Measurements from ENCODE around the gene RASA4B.
"Not testable (repeated sequence)": the region's sequence is repeated elsewhere in the genome, so short reads cannot be mapped to it uniquely, and the experiment has no call there.

RASA4B gene

GRCh38 chr7:102510575-102510974 lies 7.0 kb downstream of the RASA4B start:
- DNase-seq: not testable (repeated sequence)

GRCh38 chr7:102507410-102508088 lies 10.0 kb downstream of the RASA4B start:
- DNase-seq: not testable (repeated sequence)

GRCh38 chr7:102505298-102506185 lies 12.0 kb downstream of the RASA4B start:
- DNase-seq: not testable (repeated sequence)

- DNase-seq: not testable (repeated sequence)
These were observed 14.4 kb downstream of the RASA4B start for GRCh38 chr7:102503141-102503540.

- DNase-seq: not testable (repeated sequence)
These were observed 19.3 kb downstream of the RASA4B start for GRCh38 chr7:102498321-102498720.

- DNase-seq: not testable (repeated sequence)
These were observed 20.3 kb downstream of the RASA4B start for GRCh38 chr7:102497308-102497707.

- DNase-seq: not testable (repeated sequence)
These were observed 20.7 kb downstream of the RASA4B start for GRCh38 chr7:102496861-102497260.

GRCh38 chr7:102494473-102495149 lies 23.0 kb downstream of the RASA4B start:
- DNase-seq: not testable (repeated sequence)

- peak in 1 of 2 donors; percentile 35 for DNase-seq
These were observed 23.6 kb downstream of the RASA4B start for GRCh38 chr7:102494026-102494425.

GRCh38 chr7:102493220-102493935 lies 24.2 kb downstream of the RASA4B start:
- DNase-seq: peak in 1 of 2 donors; percentile 45

GRCh38 chr7:102490529-102491075 lies 27.0 kb downstream of the RASA4B start:
- peak; percentile 44 to 57 for DNase-seq

- DNase-seq: not testable (repeated sequence)
These were observed 33.3 kb downstream of the RASA4B start for GRCh38 chr7:102484317-102484716.

- not testable (repeated sequence) for DNase-seq
These were observed 35.6 kb downstream of the RASA4B start for GRCh38 chr7:102481962-102482361.

- peak; percentile 34 to 48 for DNase-seq
These were observed 37.5 kb downstream of the RASA4B start for GRCh38 chr7:102479982-102480637.

- DNase-seq: not testable (repeated sequence)
These were observed 38.4 kb downstream of the RASA4B start for GRCh38 chr7:102479209-102479584.

GRCh38 chr7:102478314-102479208 lies 39.0 kb downstream of the RASA4B start, which contains the start of gene POLR2J:
TSS of gene POLR2J (minus strand) at chr7:102478922. CDS start at chr7:102478860, 62 bp downstream.
- peak; percentile 93 to 96 for DNase-seq

GRCh38 chr7:102474736-102475435 lies 42.7 kb downstream of the RASA4B start:
- not testable (repeated sequence) for DNase-seq

GRCh38 chr7:102474116-102474515 lies 43.5 kb downstream of the RASA4B start:
- DNase-seq: not testable (repeated sequence)

- no peak for DNase-seq
These were observed 44.1 kb downstream of the RASA4B start for GRCh38 chr7:102473271-102473991.

Data from CD4-positive, alpha-beta T cell treated with Interleukin-1 beta for 1 hour (primary cell).